Activated B cell treated with CpG ODN at 0.5 μM for 24 hours (primary cell): Measurements from ENCODE around the gene MYH11. TPM values are rescaled to one million over a fixed set of nuclear protein-coding genes. Genes with fewer than 3 reads are reported as not detected.
"Not testable (repeated sequence)": the region's sequence is repeated elsewhere in the genome, so short reads cannot be mapped to it uniquely, and the experiment has no call there.

Experiments used
- ATAC-seq: fragments of 200-7000 bp; cut with Tn5 transposase; one replicate; pipeline ENCODE4 v1.10.0; 2021; ENCODE audit warnings: low read depth, mild to moderate bottlenecking, moderate library complexity
- CTCF ChIA-PET: fragments of 350-600 bp; sonication (Branson Sonifier 250); formaldehyde crosslinking; loops from one replicate; lab custom pipeline; 2021; ENCODE audit warnings: antibody characterized with exemption; lab: Charles Lee
- POLR2A ChIA-PET: fragments of 350-600 bp; sonication (Branson Sonifier 250); formaldehyde crosslinking; loops from one replicate; lab custom pipeline; 2021; ENCODE audit warnings: antibody characterized with exemption; lab: Charles Lee
- DNase-seq: peaks from one replicate; pipeline ENCODE4 v3.0.0; 2022
- H3K27ac Mint-ChIP-seq: one replicate; pipeline ENCODE4 v1.8.0; 2020; ENCODE audit warnings: mixed read lengths
- H3K27me3 Mint-ChIP-seq: one replicate; pipeline ENCODE4 v1.8.0; 2021; ENCODE audit warnings: mixed read lengths
- H3K36me3 Mint-ChIP-seq: one replicate; pipeline ENCODE4 v1.8.0; 2021; ENCODE audit warnings: low read depth, mixed read lengths
- H3K4me1 Mint-ChIP-seq: one replicate; pipeline ENCODE4 v1.8.0; 2021; ENCODE audit warnings: mixed read lengths
- H3K4me3 Mint-ChIP-seq: one replicate; pipeline ENCODE4 v1.8.0; 2020; ENCODE audit warnings: mild to moderate bottlenecking, mixed read lengths
- H3K9me3 Mint-ChIP-seq: one replicate; pipeline ENCODE4 v1.8.0; 2020; ENCODE audit warnings: mixed read lengths
- CTCF ChIP-seq: fragments of 200-600 bp; IDR thresholded peaks from one replicate; pipeline ENCODE4 v1.8.0; 2022; ENCODE audit warnings: antibody characterized with exemption, mild to moderate bottlenecking
- intact Hi-C: fragments of 100-400 bp; cut with micrococcal nuclease; formaldehyde crosslinking; loops from one replicate; pipeline ENCODE4 v1.15.1; 2024
- total RNA-seq: library from RNA; stranded (reverse); gene quantifications from 2 replicates; pipeline ENCODE4 v1.2.3, GENCODE V29; 2022

Gene MYH11
- total RNA-seq, 1 donor from 2014 or later: 0.58 TPM

- POLR2A ChIA-PET: interaction anchor here (0.9 to 4.4 kb wide), 4 partner anchors 11 to 25 kb away, joined by 3 to 58 read pairs (median 4); partner anchors contain the start of gene MARF1
- Mint-ChIP-seq H3K36me3 (peaks cover 67% of the 10 kb centered on the region), H3K27me3 (no peaks in the 10 kb centered on the region), H3K9me3 (no peaks in the 10 kb centered on the region), H3K4me1 (peaks cover 69% of the 10 kb centered on the region), H3K27ac (peak overlapping the region; percentile 81), H3K4me3 (no peak overlapping the region)
- intact Hi-C loops: no loop called here
- no peak for TF ChIP-seq CTCF
- ATAC-seq: peak; percentile 43
- CTCF ChIA-PET: interaction anchor here (0.6 kb wide), 1 partner anchor 24 kb away, joined by 3 read pairs; no protein-coding TSS in a partner anchor
- DNase-seq: no peak
These were observed 198.7 kb downstream of the MYH11 start for GRCh38 chr16:15658149-15658548.

- H3K4me3 Mint-ChIP-seq, intact Hi-C loops, H3K27ac Mint-ChIP-seq, CTCF ChIA-PET, H3K9me3 Mint-ChIP-seq, DNase-seq, ATAC-seq, H3K27me3 Mint-ChIP-seq: not testable (repeated sequence)
- Mint-ChIP-seq H3K36me3 (peaks cover 63% of the 10 kb centered on the region), H3K4me1 (peaks cover 77% of the 10 kb centered on the region)
- POLR2A ChIA-PET: interaction anchor here (0.7 kb wide), 1 partner anchor 95 kb away, joined by 5 read pairs; no protein-coding TSS in a partner anchor
These were observed 201.3 kb downstream of the MYH11 start for GRCh38 chr16:15655561-15655960.

DNA sequence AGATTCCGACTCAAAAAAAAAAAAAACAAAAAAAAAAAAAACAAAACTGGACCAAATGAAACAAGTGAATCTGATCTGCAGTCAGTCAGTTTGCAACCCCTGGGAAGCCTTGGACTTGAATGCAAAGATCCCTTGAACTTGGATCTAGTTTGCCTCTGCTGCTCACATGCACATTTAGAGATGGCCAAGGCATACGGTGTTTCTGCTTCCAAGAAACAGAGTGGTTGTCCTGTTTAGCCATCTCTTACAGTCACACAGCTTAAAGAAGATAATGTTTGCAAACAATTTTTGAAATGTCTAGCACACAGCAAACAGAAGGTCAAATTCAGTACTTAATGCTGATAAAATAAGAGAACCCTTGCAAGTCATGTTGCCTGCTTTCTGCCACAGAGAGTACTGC is 202.2 kb downstream of the MYH11 start:
- no peak for ATAC-seq
- peaks cover 69% of the 10 kb centered on the region for H3K4me1 Mint-ChIP-seq
- no peaks in the 10 kb centered on the region for H3K27me3 Mint-ChIP-seq
- intact Hi-C loops: no loop called here
- peaks cover 63% of the 10 kb centered on the region for H3K36me3 Mint-ChIP-seq
- TF ChIP-seq CTCF: no peak
- H3K27ac Mint-ChIP-seq: peak overlapping the region; percentile 18
- no peak for DNase-seq
- H3K9me3 Mint-ChIP-seq: no peaks in the 10 kb centered on the region
- POLR2A ChIA-PET: interaction anchor here (0.7 kb wide), 1 partner anchor 94 kb away, joined by 5 read pairs; no protein-coding TSS in a partner anchor
- H3K4me3 Mint-ChIP-seq: no peak overlapping the region
- CTCF ChIA-PET: no interaction called here

DNA sequence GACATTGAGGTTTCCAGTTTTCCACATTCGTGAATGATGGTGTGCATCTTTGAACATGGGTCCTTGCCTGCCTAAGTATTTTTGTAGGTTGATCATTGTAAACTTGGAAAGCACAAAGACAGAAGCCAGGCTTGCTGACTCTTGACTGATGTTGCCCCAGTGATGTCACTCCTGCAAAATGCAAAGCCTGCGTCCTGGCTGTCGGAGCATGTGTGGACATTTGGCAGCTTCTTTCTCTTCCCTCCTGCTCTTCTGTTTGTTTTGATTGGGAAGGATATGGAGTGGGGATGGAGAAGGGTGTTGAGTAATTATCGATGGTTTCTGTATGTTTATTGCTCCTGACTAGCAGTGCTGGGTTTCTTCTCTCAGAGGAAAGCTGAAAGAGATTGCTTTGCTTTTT is 203.6 kb downstream of the MYH11 start:
- peaks cover 60% of the 10 kb centered on the region for H3K4me1 Mint-ChIP-seq
- peaks cover 57% of the 10 kb centered on the region for H3K36me3 Mint-ChIP-seq
- no peaks in the 10 kb centered on the region for H3K27me3 Mint-ChIP-seq
- CTCF ChIA-PET: no interaction called here
- no peak for ATAC-seq
- H3K4me3 Mint-ChIP-seq: peak overlapping the region; percentile 65
- intact Hi-C loops: no loop called here
- no peak for TF ChIP-seq CTCF
- H3K27ac Mint-ChIP-seq: peak overlapping the region; percentile 41
- no peak for DNase-seq
- no peaks in the 10 kb centered on the region for H3K9me3 Mint-ChIP-seq
- POLR2A ChIA-PET: interaction anchor here (0.7 to 4.1 kb wide), 4 partner anchors 11 to 631 kb away, joined by 3 to 52 read pairs (median 3); partner anchors contain the start of gene MARF1

Other genes starting within 250 kb of the MYH11 start
- gene MARF1, start 213.9 kb downstream of the MYH11 start, total RNA-seq: 160 and 186 TPM in 2 replicates
- 140 and 163 TPM in 2 replicates for gene NDE1, start 206.8 kb downstream of the MYH11 start, total RNA-seq
- gene CEP20, start 31.6 kb upstream of the MYH11 start, total RNA-seq: 32.2 and 36.4 TPM in 2 replicates
- gene ABCC1, start 92.6 kb upstream of the MYH11 start, total RNA-seq: 46.5 and 49.8 TPM in 2 replicates